Lower lobe of right lung (tissue), 2 donors: ENCODE measurements around the gene SMG6. TPM values are rescaled to one million over a fixed set of nuclear protein-coding genes. Genes with fewer than 3 reads are reported as not detected.
"Not testable (repeated sequence)": the region's sequence is repeated elsewhere in the genome, so short reads cannot be mapped to it uniquely, and the experiment has no call there.

ENCODE experiments used
- ATAC-seq, 2 donors: fragments of 200-7000 bp; cut with Tn5 transposase; one replicate each; pipeline ENCODE4 v1.9.1; 2020 to 2022; ENCODE audit warnings: mild to moderate bottlenecking in 2 of 2, moderate library complexity in 2 of 2
- DNase-seq: peaks from one replicate; pipeline ENCODE4 v3.0.0-alpha.2; 2020
- H3K27ac ChIP-seq: fragments of 200-600 bp; one replicate; pipeline ENCODE4 v1.8.0; 2022
- H3K27me3 ChIP-seq: fragments of 200-600 bp; one replicate; pipeline ENCODE4 v1.8.0; 2022; ENCODE audit warnings: low read depth
- H3K36me3 ChIP-seq: fragments of 200-600 bp; one replicate; pipeline ENCODE4 v1.8.0; 2022; ENCODE audit warnings: mild to moderate bottlenecking
- H3K4me1 ChIP-seq: fragments of 200-600 bp; one replicate; pipeline ENCODE4 v1.8.0; 2022
- H3K4me3 ChIP-seq: fragments of 200-600 bp; one replicate; pipeline ENCODE4 v1.8.0; 2022; ENCODE audit warnings: mild to moderate bottlenecking
- H3K9me3 ChIP-seq: fragments of 200-600 bp; one replicate; pipeline ENCODE4 v1.8.0; 2022
- intact Hi-C: fragments of 100-400 bp; cut with DNase I; formaldehyde crosslinking; loops from one replicate; pipeline ENCODE4 v1.11.0; 2022
- total RNA-seq: library from RNA; stranded (reverse); fragmentation: NEBNext Ultra II Directional; extraction: Animal tissue kit (Norgen Biotek cat#: 25700); gene quantifications from one replicate; pipeline ENCODE4 v1.2.1, GENCODE V29; 2021
- TF ChIP-seq, protein P1 (sequence below): fragments of 200-600 bp; IDR thresholded peaks from one replicate; pipeline ENCODE4 v1.8.0; 2022; ENCODE audit warnings: antibody characterized with exemption, mild to moderate bottlenecking
- donor health status: DM: no; HTN: yes; CAD: no; lungs with severe emphysema.

The SMG6 gene
- total RNA-seq, 1 donor from 2014 or later = 33.8 TPM

DNA sequence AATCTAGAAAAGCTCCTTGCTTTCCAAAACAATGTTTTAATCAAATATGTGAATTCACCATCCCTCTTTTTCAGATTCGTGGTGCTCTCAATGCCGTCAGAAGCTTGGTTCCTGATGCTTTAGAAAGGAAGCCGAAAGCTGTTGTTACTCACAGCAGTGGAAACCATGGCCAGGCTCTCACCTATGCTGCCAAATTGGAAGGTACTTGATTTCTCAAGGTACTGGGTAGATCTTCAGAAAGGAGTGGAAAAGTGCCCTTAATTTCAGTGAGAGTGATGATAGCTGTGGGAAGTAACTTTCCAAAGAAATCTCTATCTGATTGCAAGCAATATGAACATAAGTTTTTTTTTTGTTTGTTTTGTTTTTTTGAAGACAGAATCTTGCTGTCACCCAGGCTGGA lies 14.2 kb upstream of the SMG6 start:
- Histone ChIP-seq H3K9me3 (no peaks in the 10 kb centered on the region), H3K27ac (no peak overlapping the region), H3K27me3 (no peaks in the 10 kb centered on the region), H3K4me1 (no peaks in the 10 kb centered on the region), H3K36me3 (peaks cover 16% of the 10 kb centered on the region), H3K4me3 (no peak overlapping the region)
- TF ChIP-seq, protein P1, sequence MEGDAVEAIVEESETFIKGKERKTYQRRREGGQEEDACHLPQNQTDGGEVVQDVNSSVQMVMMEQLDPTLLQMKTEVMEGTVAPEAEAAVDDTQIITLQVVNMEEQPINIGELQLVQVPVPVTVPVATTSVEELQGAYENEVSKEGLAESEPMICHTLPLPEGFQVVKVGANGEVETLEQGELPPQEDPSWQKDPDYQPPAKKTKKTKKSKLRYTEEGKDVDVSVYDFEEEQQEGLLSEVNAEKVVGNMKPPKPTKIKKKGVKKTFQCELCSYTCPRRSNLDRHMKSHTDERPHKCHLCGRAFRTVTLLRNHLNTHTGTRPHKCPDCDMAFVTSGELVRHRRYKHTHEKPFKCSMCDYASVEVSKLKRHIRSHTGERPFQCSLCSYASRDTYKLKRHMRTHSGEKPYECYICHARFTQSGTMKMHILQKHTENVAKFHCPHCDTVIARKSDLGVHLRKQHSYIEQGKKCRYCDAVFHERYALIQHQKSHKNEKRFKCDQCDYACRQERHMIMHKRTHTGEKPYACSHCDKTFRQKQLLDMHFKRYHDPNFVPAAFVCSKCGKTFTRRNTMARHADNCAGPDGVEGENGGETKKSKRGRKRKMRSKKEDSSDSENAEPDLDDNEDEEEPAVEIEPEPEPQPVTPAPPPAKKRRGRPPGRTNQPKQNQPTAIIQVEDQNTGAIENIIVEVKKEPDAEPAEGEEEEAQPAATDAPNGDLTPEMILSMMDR = no peak
- DNase-seq = no peak
- intact Hi-C loops = no loop called here
- ATAC-seq = no peak

DNA sequence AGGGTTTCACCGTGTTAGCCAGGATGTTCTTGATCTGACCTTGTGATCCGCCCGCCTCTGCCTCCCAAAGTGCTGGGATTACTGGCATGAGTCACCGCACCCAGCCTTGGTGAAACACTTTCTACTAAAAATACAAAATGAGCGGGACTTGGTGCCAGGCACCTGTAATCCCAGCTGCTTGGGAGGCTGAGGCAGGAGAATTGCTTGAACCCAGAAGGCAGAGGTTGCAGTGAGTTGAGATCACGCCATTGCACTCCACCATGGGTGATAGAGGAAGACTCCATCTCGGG lies 13.3 kb upstream of the SMG6 start:
- H3K4me3 ChIP-seq, ATAC-seq, DNase-seq, intact Hi-C loops, H3K4me1 ChIP-seq, H3K36me3 ChIP-seq, H3K9me3 ChIP-seq, H3K27me3 ChIP-seq, H3K27ac ChIP-seq: not testable (repeated sequence)

DNA sequence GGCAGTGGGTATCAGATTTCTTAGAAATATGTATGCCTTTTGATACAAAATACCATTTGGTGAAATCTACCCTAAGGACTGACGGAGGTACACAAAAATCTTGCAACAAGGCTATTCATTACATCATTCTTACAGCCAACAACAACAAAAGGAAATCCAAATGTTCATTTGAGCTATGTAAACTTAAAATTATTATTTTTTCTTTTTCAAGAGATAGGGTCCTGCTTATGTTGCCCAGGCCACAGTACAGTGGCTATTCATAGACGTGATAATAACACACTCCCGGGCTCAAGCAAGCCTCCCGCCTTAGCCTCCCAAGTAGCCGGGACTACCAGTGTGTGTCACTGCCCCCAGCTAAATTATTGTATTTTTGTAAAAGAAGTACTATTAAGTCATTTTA lies 9.2 kb upstream of the SMG6 start:
- intact Hi-C loops = no loop called here
- TF ChIP-seq, protein P1 = no peak
- no peaks in the 10 kb centered on the region for H3K36me3 ChIP-seq
- ATAC-seq (no peak), DNase-seq (no peak)
- H3K27me3 ChIP-seq = no peaks in the 10 kb centered on the region
- no peaks in the 10 kb centered on the region for H3K9me3 ChIP-seq
- H3K4me3 ChIP-seq = no peak overlapping the region
- H3K4me1 ChIP-seq = no peaks in the 10 kb centered on the region
- no peak overlapping the region for H3K27ac ChIP-seq

DNA sequence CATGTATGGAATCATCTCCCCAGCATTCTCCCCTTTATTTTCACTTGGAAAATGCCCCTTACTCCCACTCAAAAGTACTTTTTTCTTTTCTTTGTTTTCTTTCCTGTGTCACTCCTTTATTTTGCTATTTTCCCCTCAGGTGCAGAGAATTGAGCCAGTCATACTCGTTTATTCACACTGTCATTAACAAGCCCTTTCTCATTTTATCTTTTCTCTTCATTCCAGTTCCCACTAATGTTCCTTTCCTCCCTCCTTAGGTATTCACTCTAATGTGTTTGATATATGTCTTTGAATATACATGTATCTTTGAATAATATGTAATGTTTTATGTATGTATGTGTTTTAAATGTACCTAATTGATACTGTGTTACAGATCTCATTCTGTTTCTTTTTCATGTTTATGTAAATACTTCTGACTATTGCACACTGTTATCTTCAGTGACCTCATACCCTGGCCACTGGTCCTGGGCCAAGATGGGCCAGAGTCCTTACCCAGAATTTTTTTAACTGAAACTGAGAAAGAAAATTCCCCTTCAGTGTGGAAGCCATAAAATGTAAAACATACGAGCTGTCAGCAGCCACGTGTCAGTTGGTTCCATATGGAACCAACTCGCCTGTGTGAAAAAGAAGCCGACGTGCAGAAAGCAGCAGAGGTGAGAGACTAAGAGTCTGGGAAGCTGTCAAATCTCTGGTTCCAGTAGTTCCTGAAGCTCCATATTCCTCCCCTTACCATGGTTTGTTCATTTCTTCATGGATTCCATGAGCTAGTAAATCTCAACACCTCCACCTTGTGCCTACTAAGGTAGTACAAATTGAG lies 6.0 kb upstream of the SMG6 start:
- DNase-seq = no peak
- ATAC-seq = no peak
- H3K9me3 ChIP-seq = no peaks in the 10 kb centered on the region
- no peak overlapping the region for H3K4me3 ChIP-seq
- H3K27me3 ChIP-seq = no peaks in the 10 kb centered on the region
- H3K27ac ChIP-seq = no peak overlapping the region
- TF ChIP-seq, protein P1 = no peak
- H3K4me1 ChIP-seq = peaks cover 3% of the 10 kb centered on the region
- intact Hi-C loops = no loop called here
- no peaks in the 10 kb centered on the region for H3K36me3 ChIP-seq

GRCh38 chr17:2304931-2305330 lies 1.3 kb upstream of the SMG6 start:
- intact Hi-C loops = no loop called here
- H3K4me1 ChIP-seq = peaks cover 28% of the 10 kb centered on the region
- no peaks in the 10 kb centered on the region for H3K9me3 ChIP-seq
- H3K27me3 ChIP-seq = no peaks in the 10 kb centered on the region
- H3K36me3 ChIP-seq = peaks cover 4% of the 10 kb centered on the region
- TF ChIP-seq, protein P1 = no peak
- DNase-seq (no peak), ATAC-seq (no peak)
- H3K27ac ChIP-seq = no peak overlapping the region
- no peak overlapping the region for H3K4me3 ChIP-seq

GRCh38 chr17:2302778-2303203 lies 794 bp downstream of the SMG6 start:
- H3K4me1 ChIP-seq = peaks cover 32% of the 10 kb centered on the region
- intact Hi-C loops = no loop called here
- DNase-seq (no peak), ATAC-seq (no peak)
- H3K27ac ChIP-seq = peak overlapping the region; percentile 85
- no peaks in the 10 kb centered on the region for H3K27me3 ChIP-seq
- H3K36me3 ChIP-seq = peaks cover 26% of the 10 kb centered on the region
- no peaks in the 10 kb centered on the region for H3K9me3 ChIP-seq
- TF ChIP-seq, protein P1 = no peak
- peak overlapping the region; percentile 98 for H3K4me3 ChIP-seq
